ENCODE measurements around the gene GRAMD4.

GRAMD4 gene

GRCh38 chr22:46694416-46695170 lies 74.4 kb downstream of the GRAMD4 start:
- Mint-ChIP-seq H3K4me1 (no peaks in the 10 kb centered on the region), H3K36me3 (peaks cover 100% of the 10 kb centered on the region), H3K4me3 (no peak overlapping the region), H3K27ac (peak overlapping the region; percentile 81), H3K9me3 (no peaks in the 10 kb centered on the region)
- no peak for DNase-seq (ENCODE audit: low spot score in 2 of 2)
- no peak for ATAC-seq

GRCh38 chr22:46695346-46696228 lies 75.4 kb downstream of the GRAMD4 start:
- ATAC-seq: no peak
- Mint-ChIP-seq H3K4me3 (no peak overlapping the region), H3K4me1 (no peaks in the 10 kb centered on the region)

DNA sequence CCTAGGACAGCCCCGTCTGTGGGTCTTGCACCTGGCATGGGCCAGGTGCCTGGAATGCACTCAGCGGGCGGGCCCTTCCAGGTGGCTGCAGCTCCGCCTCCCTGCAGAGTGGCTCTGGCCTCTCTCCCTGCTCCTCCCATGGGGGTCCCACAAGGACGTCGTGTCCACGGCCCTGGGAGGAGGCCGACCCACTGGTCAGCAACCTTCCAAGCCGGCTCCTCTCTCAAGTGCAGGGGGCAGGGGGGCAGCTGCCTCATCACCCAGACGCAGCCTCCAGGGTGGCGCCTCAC lies 76.0 kb downstream of the GRAMD4 start:
- Mint-ChIP-seq H3K9me3 (no peaks in the 10 kb centered on the region), H3K36me3 (peaks cover 100% of the 10 kb centered on the region), H3K4me1 (no peaks in the 10 kb centered on the region), H3K27ac (peak overlapping the region; percentile 67), H3K4me3 (no peak overlapping the region)
- no peak for DNase-seq (ENCODE audit: low spot score in 2 of 2)
- ATAC-seq: no peak

More at GRCh38 chr22:46695346-46696228, 75.4 kb downstream of the GRAMD4 start:
- Mint-ChIP-seq H3K36me3 (peaks cover 100% of the 10 kb centered on the region), H3K27ac (peak overlapping the region; percentile 74), H3K9me3 (no peaks in the 10 kb centered on the region)
- DNase-seq (ENCODE audit: low spot score in 2 of 2): no peak

DNA sequence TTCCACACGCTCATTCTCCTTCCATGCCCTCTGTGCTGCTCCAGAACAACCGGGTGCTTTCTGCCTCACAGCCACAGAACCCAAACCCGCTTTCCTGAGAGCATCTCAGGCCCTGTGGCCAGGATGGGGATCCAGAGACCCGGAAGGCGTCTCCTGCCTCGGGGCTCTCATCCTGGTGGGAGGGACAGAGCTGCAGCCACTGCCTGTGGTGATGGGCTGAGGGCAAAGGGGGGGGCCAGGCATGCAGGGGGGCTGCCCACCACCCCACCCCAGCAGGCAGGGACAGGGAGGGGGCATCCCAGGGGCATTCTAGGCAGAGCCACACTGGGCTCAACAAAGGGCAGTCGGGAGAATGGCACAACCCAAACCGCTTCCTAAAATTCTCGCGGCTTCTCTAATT lies 76.4 kb downstream of the GRAMD4 start:
- DNase-seq (ENCODE audit: low spot score in 2 of 2) (no peak), ATAC-seq (no peak)
- peaks cover 100% of the 10 kb centered on the region for H3K36me3 Mint-ChIP-seq
- H3K4me1 Mint-ChIP-seq: no peaks in the 10 kb centered on the region
- no peaks in the 10 kb centered on the region for H3K9me3 Mint-ChIP-seq
- H3K4me3 Mint-ChIP-seq: no peak overlapping the region
- H3K27ac Mint-ChIP-seq: peak overlapping the region; percentile 67

DNA sequence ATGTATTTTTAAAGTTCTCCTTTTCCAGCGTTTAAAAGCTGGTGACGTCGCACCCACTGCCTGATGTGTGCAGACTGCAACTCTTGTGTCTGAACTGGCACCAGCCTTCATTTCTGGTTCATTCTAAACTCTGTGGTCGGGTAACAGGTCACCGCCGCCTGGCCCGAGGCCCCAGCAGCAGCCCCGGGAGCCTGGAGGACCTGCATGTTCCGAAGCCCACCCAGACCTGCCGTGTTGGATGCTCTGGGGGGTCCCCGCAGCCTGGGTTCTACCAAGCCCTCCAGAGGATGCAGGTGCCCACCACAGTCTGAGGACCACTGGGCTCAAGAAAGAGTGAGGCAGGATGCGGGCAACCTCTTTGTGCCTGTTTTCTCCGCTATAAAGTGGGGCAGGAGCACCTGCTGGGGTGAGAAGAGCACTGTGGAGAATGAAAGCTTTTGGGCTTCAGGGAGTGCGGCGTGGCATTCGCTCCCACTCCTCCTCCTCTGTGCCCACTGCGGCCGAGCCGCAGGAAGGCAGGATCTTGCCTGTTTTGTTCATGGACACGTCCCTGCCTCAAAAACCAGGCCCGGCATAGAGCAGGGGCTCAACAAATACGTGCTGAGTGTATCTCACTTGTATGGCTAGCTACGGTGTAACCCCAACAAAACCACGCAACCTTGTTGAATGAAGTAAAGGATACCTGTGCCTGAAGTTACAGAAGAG lies 77.8 kb downstream of the GRAMD4 start:
- no peak overlapping the region for H3K4me3 Mint-ChIP-seq
- no peak overlapping the region for H3K27ac Mint-ChIP-seq
- no peak for DNase-seq (ENCODE audit: low spot score in 2 of 2)
- ATAC-seq: no peak
- H3K9me3 Mint-ChIP-seq: no peaks in the 10 kb centered on the region
- H3K4me1 Mint-ChIP-seq: no peaks in the 10 kb centered on the region
- peaks cover 100% of the 10 kb centered on the region for H3K36me3 Mint-ChIP-seq

- no peak for DNase-seq (ENCODE audit: low spot score in 2 of 2)
- no peak for ATAC-seq
- Mint-ChIP-seq H3K36me3 (peaks cover 100% of the 10 kb centered on the region), H3K4me1 (no peaks in the 10 kb centered on the region), H3K27ac (no peak overlapping the region), H3K9me3 (no peaks in the 10 kb centered on the region), H3K4me3 (no peak overlapping the region)
Observed at GRCh38 chr22:46699091-46699490, 78.9 kb downstream of the GRAMD4 start.

GRCh38 chr22:46701262-46701661 lies 81.1 kb downstream of the GRAMD4 start:
- DNase-seq (ENCODE audit: low spot score in 2 of 2) (no peak), ATAC-seq (no peak)
- peaks cover 14% of the 10 kb centered on the region for H3K4me1 Mint-ChIP-seq
- no peaks in the 10 kb centered on the region for H3K9me3 Mint-ChIP-seq
- H3K27ac Mint-ChIP-seq: no peak overlapping the region
- no peak overlapping the region for H3K4me3 Mint-ChIP-seq
- peaks cover 100% of the 10 kb centered on the region for H3K36me3 Mint-ChIP-seq

DNA sequence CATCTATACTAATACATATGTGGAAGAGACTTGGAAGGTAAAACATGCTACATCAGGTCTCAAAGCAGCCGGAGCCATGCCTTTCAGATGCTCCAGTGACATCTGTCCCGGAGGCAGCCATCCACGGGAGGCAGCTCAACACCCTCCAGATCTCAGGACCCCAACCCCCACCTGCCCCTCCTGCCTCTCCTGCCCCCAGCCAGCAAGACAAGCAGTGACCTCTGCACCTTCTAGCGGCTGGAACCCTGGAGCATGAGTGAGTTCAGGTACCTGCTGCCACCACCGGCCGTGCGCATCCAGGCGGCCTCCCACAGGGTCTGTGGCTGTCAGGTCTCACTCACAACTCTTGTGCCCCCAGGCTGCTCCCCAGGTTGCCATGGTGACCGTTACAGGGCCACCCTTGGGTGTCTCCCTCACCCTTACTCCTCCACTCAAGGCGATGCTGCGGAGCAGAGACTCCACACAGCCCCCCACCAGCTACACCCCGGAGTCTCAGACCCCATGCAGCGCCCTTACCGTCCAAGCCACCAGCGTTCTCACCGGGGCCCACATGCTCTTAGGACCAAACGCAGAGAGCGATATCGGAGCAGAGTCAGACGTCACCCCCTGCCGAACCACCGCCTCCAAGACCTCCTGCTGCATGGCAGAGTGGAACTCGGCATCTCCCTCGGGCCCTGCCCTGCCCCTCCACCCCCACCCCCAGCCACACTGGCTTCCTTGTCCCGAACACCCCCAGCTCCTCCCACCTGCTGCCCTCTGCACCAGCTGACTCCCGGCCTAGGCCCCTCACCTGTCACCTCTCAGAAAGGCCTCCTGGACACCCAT lies 83.2 kb downstream of the GRAMD4 start:
- H3K9me3 Mint-ChIP-seq: no peaks in the 10 kb centered on the region
- H3K27ac Mint-ChIP-seq: no peak overlapping the region
- DNase-seq (ENCODE audit: low spot score in 2 of 2) (no peak), ATAC-seq (no peak)
- H3K4me1 Mint-ChIP-seq: peaks cover 16% of the 10 kb centered on the region
- no peak overlapping the region for H3K4me3 Mint-ChIP-seq
- peaks cover 100% of the 10 kb centered on the region for H3K36me3 Mint-ChIP-seq

- no peak overlapping the region for H3K27ac Mint-ChIP-seq
- no peak for DNase-seq (ENCODE audit: low spot score in 2 of 2)
- ATAC-seq: no peak
- H3K4me3 Mint-ChIP-seq: no peak overlapping the region
- H3K9me3 Mint-ChIP-seq: no peaks in the 10 kb centered on the region
- peaks cover 17% of the 10 kb centered on the region for H3K4me1 Mint-ChIP-seq
- peaks cover 100% of the 10 kb centered on the region for H3K36me3 Mint-ChIP-seq
Observed at GRCh38 chr22:46703996-46704370, 83.8 kb downstream of the GRAMD4 start.

DNA sequence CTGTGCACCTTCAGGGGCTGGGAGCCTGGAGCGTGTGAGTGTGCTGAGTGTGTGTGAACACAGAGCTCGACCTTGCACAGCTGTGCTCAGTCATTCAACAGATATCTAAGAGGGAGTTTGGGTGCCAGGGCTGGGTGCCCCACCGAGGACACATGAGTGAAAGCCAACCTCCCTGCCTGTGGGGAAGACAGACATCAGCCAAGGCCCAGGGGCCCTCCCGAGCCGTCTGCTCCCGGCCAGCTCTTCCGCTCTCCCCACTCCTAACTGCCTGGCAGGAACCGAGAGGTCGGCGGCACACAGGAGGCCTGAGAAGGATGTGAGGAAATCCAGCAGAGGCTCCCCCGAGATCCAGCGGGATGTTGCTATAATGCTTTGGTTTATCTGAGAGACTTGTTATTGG lies 85.9 kb downstream of the GRAMD4 start:
- H3K27ac Mint-ChIP-seq: peak overlapping the region; percentile 62
- H3K4me3 Mint-ChIP-seq: no peak overlapping the region
- H3K9me3 Mint-ChIP-seq: no peaks in the 10 kb centered on the region
- peaks cover 21% of the 10 kb centered on the region for H3K4me1 Mint-ChIP-seq
- DNase-seq (ENCODE audit: low spot score in 2 of 2): no peak
- ATAC-seq: no peak
- peaks cover 100% of the 10 kb centered on the region for H3K36me3 Mint-ChIP-seq

GRCh38 chr22:46707305-46707704 lies 87.1 kb downstream of the GRAMD4 start:
- no peak for ATAC-seq
- H3K4me3 Mint-ChIP-seq: no peak overlapping the region
- H3K4me1 Mint-ChIP-seq: peaks cover 22% of the 10 kb centered on the region
- no peak overlapping the region for H3K27ac Mint-ChIP-seq
- no peak for DNase-seq (ENCODE audit: low spot score in 2 of 2)
- peaks cover 100% of the 10 kb centered on the region for H3K36me3 Mint-ChIP-seq
- no peaks in the 10 kb centered on the region for H3K9me3 Mint-ChIP-seq

DNA sequence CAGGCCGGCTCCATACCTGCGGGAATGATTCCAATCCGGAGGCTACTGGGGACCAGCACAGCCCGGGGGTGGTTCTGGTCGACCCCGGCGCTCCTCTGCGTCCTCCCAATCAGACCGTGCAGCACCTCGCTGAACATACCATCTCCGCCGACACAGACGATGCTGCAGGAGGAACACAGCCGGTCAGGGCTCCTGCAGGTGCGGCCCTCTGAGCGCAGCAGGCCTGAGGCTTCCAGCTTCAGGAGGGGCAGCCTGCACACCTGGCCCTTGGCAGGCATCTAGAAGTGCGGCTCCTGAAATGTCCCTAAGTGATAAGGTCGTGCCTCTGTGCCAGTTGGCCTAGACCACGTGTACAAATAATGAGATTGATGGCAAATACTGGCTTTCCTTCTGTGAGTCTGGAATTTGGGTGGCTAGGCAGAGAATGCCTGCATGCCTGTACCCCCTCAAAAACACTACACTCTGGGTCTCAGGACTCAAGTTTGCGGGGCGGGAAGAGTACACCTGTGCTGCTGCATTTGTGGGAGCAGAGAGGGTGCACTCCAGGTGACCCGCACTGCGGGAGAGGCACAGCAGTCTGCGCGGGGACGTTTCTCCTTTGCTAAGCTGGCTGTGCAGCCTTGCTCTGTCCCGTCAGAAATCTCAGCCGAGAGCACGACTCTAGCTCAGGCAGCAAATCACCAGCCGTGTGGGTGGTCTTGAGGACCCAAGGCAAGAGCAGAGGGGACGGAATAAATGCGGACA lies 87.8 kb downstream of the GRAMD4 start:
- H3K27ac Mint-ChIP-seq: no peak overlapping the region
- peaks cover 100% of the 10 kb centered on the region for H3K36me3 Mint-ChIP-seq

GRCh38 chr22:46708766-46709330 lies 88.7 kb downstream of the GRAMD4 start:
- DNase-seq (ENCODE audit: low spot score in 2 of 2) (no peak), ATAC-seq (no peak)
- no peak overlapping the region for H3K4me3 Mint-ChIP-seq
- peaks cover 25% of the 10 kb centered on the region for H3K4me1 Mint-ChIP-seq
- peaks cover 100% of the 10 kb centered on the region for H3K36me3 Mint-ChIP-seq
- no peaks in the 10 kb centered on the region for H3K9me3 Mint-ChIP-seq
- H3K27ac Mint-ChIP-seq: peak overlapping the region; percentile 14

More for the DNA sequence above, 87.8 kb downstream of the GRAMD4 start:
- Mint-ChIP-seq H3K9me3 (no peaks in the 10 kb centered on the region), H3K4me1 (peaks cover 25% of the 10 kb centered on the region), H3K4me3 (no peak overlapping the region)
- no peak for ATAC-seq
- no peak for DNase-seq (ENCODE audit: low spot score in 2 of 2)

- Mint-ChIP-seq H3K4me1 (peaks cover 16% of the 10 kb centered on the region), H3K9me3 (no peaks in the 10 kb centered on the region), H3K4me3 (no peak overlapping the region), H3K36me3 (peaks cover 100% of the 10 kb centered on the region), H3K27ac (no peak overlapping the region)
- DNase-seq (ENCODE audit: low spot score in 2 of 2) (no peak), ATAC-seq (no peak)
Observed at GRCh38 chr22:46710806-46711205, 90.6 kb downstream of the GRAMD4 start.

Data from stimulated activated effector memory CD8-positive, alpha-beta T cell treated with anti-CD3 and anti-CD28 coated beads, Interleukin-12 subunit alpha, Interleukin-12 subunit beta, amount 100 ng/mL, for 72 hours (primary cell).